Caco-2 (cell line): ENCODE measurements around the gene ZNF441. TPM values are rescaled to one million over a fixed set of nuclear protein-coding genes. Genes with fewer than 3 reads are reported as not detected.

Experiments
- BruUV-seq: library from RNA; stranded (reverse); fragments of 400-500 nt; replicated peaks from 2 replicates; lab custom pipeline; 2021; lab: Mats Ljungman, UMichigan
- CTCF ChIA-PET: fragments of 300-600 bp; sonication (Branson Sonifier 250); formaldehyde crosslinking; loops from one replicate; lab custom pipeline; 2022; ENCODE audit warnings: antibody characterized with exemption; lab: Charles Lee
- POLR2A ChIA-PET: fragments of 300-600 bp; sonication (Branson Sonifier 250); formaldehyde crosslinking; loops from one replicate; lab custom pipeline; 2022; ENCODE audit warnings: antibody characterized with exemption; lab: Charles Lee
- DNase-seq, 2 experiments: peaks; one replicate each; pipeline versions ENCODE4 v3.0.0 to v3.0.0-alpha.2; 2020 to 2022
- H3K27me3 ChIP-seq: replicated peaks from 2 replicates; pipeline ENCODE4 v1.6.0; 2011; ENCODE audit warnings: low read length; ENCODE audit not compliant: control insufficient read depth, insufficient read depth
- H3K36me3 ChIP-seq: 2 replicates; pipeline ENCODE4 v1.5.1; 2011; ENCODE audit warnings: low read length; ENCODE audit not compliant: control insufficient read depth, insufficient read depth
- H3K4me1 ChIP-seq: fragments of 250-450 bp; sonication (Bioruptor Pico); 2 replicates; pipeline ENCODE4 v1.5.1; 2020; ENCODE audit warnings: mild to moderate bottlenecking
- H3K4me3 ChIP-seq: 2 replicates; pipeline ENCODE4 v1.5.1; 2011; ENCODE audit warnings: low read depth, mild to moderate bottlenecking, control low read depth, low read length
- H3K9me3 ChIP-seq: fragments of 250-450 bp; sonication (Bioruptor Pico); 2 replicates; pipeline ENCODE4 v1.5.1; 2020; ENCODE audit warnings: mild to moderate bottlenecking, moderate library complexity
- H3K27ac Mint-ChIP-seq: one replicate; pipeline ENCODE4 v1.8.0; 2022; ENCODE audit warnings: mixed read lengths; ENCODE audit not compliant: unreplicated experiment
- H3K27me3 Mint-ChIP-seq: one replicate; pipeline ENCODE4 v1.8.0; 2022; ENCODE audit warnings: mixed read lengths; ENCODE audit not compliant: insufficient read depth, unreplicated experiment
- H3K36me3 Mint-ChIP-seq: one replicate; pipeline ENCODE4 v1.8.0; 2022; ENCODE audit warnings: mild to moderate bottlenecking, mixed read lengths; ENCODE audit not compliant: insufficient read depth, unreplicated experiment
- H3K4me1 Mint-ChIP-seq: one replicate; pipeline ENCODE4 v1.8.0; 2022; ENCODE audit warnings: low read depth, mixed read lengths; ENCODE audit not compliant: unreplicated experiment
- H3K4me3 Mint-ChIP-seq: one replicate; pipeline ENCODE4 v1.8.0; 2022; ENCODE audit warnings: mild to moderate bottlenecking, moderate library complexity, mixed read lengths; ENCODE audit not compliant: unreplicated experiment
- H3K9me3 Mint-ChIP-seq: one replicate; pipeline ENCODE4 v1.8.0; 2022; ENCODE audit warnings: mixed read lengths; ENCODE audit not compliant: unreplicated experiment
- intact Hi-C: fragments of 100-400 bp; cut with micrococcal nuclease; formaldehyde crosslinking; loops from one replicate; pipeline ENCODE4 v1.10.0; 2022; ENCODE audit not compliant: unreplicated experiment
- total RNA-seq: library from RNA; stranded (reverse); gene quantifications from 2 replicates; pipeline ENCODE4 v1.2.3, GENCODE V29; 2022
- TF ChIP-seq, protein P1 (sequence below), 2 experiments: fragments of 200-600 bp in 1 of 2; IDR thresholded peaks; 1 replicate in 1 of 2; 2 replicates in 1 of 2; pipeline versions ENCODE4 v1.5.1 to v1.8.0; 2011 to 2022; ENCODE audit warnings: antibody characterized with exemption in 1 of 2, control low read depth in 1 of 2, inconsistent platforms in 1 of 2, low read depth in 1 of 2, low read length in 1 of 2, mild to moderate bottlenecking in 1 of 2, moderate library complexity in 1 of 2; ENCODE audit not compliant: insufficient read depth in 1 of 2, severe bottlenecking in 1 of 2, unreplicated experiment in 1 of 2

Gene ZNF441
- total RNA-seq, 1 experiment from 2014 or later, result 4.4 TPM

DNA sequence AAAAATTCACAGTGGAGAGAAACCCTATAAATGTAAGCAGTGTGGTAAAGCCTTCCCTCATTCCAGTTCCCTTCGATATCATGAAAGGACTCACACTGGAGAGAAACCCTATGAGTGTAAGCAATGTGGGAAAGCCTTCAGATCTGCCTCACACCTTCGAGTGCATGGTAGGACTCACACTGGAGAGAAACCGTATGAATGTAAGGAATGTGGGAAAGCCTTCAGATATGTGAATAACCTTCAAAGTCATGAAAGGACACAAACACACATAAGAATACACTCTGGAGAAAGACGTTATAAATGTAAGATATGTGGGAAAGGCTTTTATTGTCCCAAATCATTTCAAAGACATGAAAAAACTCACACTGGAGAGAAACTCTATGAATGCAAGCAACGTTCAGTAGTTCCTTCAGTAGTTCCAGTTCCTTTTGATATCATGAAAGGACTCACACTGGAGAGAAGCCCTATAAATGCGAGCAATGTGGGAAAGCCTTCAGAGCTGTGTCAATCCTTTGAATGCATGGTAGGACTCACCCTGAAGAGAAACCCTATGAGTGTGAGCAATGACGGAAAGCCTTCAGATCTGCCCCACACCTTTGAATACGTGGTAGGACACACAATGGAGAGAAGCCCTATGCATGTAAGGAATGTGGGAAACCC, 65.6 kb downstream of the ZNF441 start:
- BruUV-seq, result no TSS peak
- Histone ChIP-seq H3K36me3 (peaks cover 3% of the 10 kb centered on the region), H3K4me1 (no peaks in the 10 kb centered on the region), H3K4me3 (no peak overlapping the region), H3K27me3 (no peaks in the 10 kb centered on the region), H3K9me3 (peaks cover 12% of the 10 kb centered on the region; the same call in 1 of the 2 replicates)
- Mint-ChIP-seq H3K27me3 (no peaks in the 10 kb centered on the region), H3K9me3 (peaks cover 21% of the 10 kb centered on the region), H3K4me3 (no peak overlapping the region), H3K27ac (no peak overlapping the region), H3K36me3 (peaks cover 70% of the 10 kb centered on the region), H3K4me1 (no peaks in the 10 kb centered on the region)
- CTCF ChIA-PET, result no interaction called here
- POLR2A ChIA-PET, result no interaction called here
- TF ChIP-seq, protein P1, sequence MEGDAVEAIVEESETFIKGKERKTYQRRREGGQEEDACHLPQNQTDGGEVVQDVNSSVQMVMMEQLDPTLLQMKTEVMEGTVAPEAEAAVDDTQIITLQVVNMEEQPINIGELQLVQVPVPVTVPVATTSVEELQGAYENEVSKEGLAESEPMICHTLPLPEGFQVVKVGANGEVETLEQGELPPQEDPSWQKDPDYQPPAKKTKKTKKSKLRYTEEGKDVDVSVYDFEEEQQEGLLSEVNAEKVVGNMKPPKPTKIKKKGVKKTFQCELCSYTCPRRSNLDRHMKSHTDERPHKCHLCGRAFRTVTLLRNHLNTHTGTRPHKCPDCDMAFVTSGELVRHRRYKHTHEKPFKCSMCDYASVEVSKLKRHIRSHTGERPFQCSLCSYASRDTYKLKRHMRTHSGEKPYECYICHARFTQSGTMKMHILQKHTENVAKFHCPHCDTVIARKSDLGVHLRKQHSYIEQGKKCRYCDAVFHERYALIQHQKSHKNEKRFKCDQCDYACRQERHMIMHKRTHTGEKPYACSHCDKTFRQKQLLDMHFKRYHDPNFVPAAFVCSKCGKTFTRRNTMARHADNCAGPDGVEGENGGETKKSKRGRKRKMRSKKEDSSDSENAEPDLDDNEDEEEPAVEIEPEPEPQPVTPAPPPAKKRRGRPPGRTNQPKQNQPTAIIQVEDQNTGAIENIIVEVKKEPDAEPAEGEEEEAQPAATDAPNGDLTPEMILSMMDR (IDR thresholded peaks at IDR 0.05; ENCODE audit: insufficient read depth in 1 of 2, low read depth in 1 of 2, low read length in 1 of 2, severe bottlenecking in 1 of 2, unreplicated experiment in 1 of 2), result no peak
- intact Hi-C loops, result no loop called here
- no peak for DNase-seq

DNA sequence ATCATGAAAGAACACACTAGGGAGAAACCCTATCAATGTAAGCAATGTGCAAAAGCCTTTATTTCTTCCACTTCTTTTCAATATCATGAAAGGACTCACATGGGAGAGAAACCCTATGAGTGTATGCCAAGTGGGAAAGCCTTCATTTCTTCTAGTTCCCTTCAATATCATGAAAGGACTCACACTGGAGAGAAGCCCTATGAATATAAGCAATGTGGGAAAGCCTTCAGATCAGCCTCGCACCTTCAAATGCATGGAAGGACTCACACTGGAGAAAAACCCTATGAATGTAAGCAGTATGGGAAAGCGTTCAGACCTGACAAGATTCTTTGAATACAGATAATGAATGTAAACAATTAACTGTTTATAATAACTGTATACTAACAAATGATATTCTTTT, 66.7 kb downstream of the ZNF441 start:
- H3K9me3 ChIP-seq, result peaks cover 15% of the 10 kb centered on the region; the same call in 1 of the 2 replicates
- Mint-ChIP-seq H3K9me3 (peaks cover 19% of the 10 kb centered on the region), H3K27ac (no peak overlapping the region), H3K4me1 (no peaks in the 10 kb centered on the region), H3K27me3 (no peaks in the 10 kb centered on the region), H3K4me3 (no peak overlapping the region), H3K36me3 (peaks cover 58% of the 10 kb centered on the region)
- H3K27me3 ChIP-seq, result no peaks in the 10 kb centered on the region
- intact Hi-C loops, result no loop called here
- DNase-seq, result no peak
- BruUV-seq, result no TSS peak
- POLR2A ChIA-PET, result no interaction called here
- no peak overlapping the region for H3K4me3 ChIP-seq
- TF ChIP-seq, protein P1 (IDR thresholded peaks at IDR 0.05; ENCODE audit: insufficient read depth in 1 of 2, low read depth in 1 of 2, low read length in 1 of 2, severe bottlenecking in 1 of 2, unreplicated experiment in 1 of 2), result no peak
- H3K36me3 ChIP-seq, result peaks cover 3% of the 10 kb centered on the region
- no peaks in the 10 kb centered on the region for H3K4me1 ChIP-seq
- CTCF ChIA-PET, result no interaction called here

Other genes with a start within 250 kb of the ZNF441 start
- gene ECSIT, start 237.9 kb upstream of the ZNF441 start, total RNA-seq, result 39.8 and 44.8 TPM in 2 replicates
- 0.54 and 0.84 TPM in 2 replicates for gene CNN1, start 228.1 kb upstream of the ZNF441 start, total RNA-seq
- gene ELOF1, start 207.8 kb upstream of the ZNF441 start, total RNA-seq, result 48.5 and 49.4 TPM in 2 replicates
- 0.48 TPM in 1 of 2 replicates, not detected in the other for gene ACP5, start 189.4 kb upstream of the ZNF441 start, total RNA-seq
- 8.1 and 9.0 TPM in 2 replicates for gene ZNF627, start 169.5 kb upstream of the ZNF441 start, total RNA-seq
- 11.9 and 12.1 TPM in 2 replicates for gene ZNF823, start 28.1 kb upstream of the ZNF441 start, total RNA-seq
- 0.20 and 0.56 TPM in 2 replicates for gene ZNF491, start 31.5 kb downstream of the ZNF441 start, total RNA-seq
- 12.5 and 13.4 TPM in 2 replicates for gene ZNF440, start 47.3 kb downstream of the ZNF441 start, total RNA-seq
- gene ZNF439, start 81.7 kb downstream of the ZNF441 start, total RNA-seq, result 2.3 and 3.1 TPM in 2 replicates
- gene ZNF69, start 120.8 kb downstream of the ZNF441 start, total RNA-seq, result 6.4 and 7.5 TPM in 2 replicates
- gene ZNF700, start 158.1 kb downstream of the ZNF441 start, total RNA-seq, result 8.5 and 9.7 TPM in 2 replicates
- gene ZNF763, start 198.0 kb downstream of the ZNF441 start, total RNA-seq, result 0.84 and 2.7 TPM in 2 replicates